ENCODE results near the gene PTAFR.

PTAFR gene

DNA sequence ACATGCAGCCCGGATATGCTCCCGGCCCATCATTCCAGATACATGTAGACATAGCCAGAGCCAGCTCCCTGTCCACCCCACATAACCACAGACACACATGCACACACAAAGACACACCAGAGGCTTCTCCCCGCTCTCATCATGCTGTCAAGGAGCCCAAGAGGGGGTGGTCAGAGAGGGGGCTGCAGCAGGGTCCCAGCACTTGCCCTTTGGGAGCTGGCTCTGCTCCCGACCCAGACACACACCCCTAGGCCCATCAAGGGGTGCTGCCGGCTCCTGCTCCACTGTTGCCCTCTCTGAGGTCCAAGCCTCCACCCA is 2.6 kb downstream of the PTAFR start:
- no peak for TF ChIP-seq EZH2phosphoT487 (conservative IDR thresholded peaks at IDR 0.05; ENCODE audit: low read length)
- TF ChIP-seq, protein P1, sequence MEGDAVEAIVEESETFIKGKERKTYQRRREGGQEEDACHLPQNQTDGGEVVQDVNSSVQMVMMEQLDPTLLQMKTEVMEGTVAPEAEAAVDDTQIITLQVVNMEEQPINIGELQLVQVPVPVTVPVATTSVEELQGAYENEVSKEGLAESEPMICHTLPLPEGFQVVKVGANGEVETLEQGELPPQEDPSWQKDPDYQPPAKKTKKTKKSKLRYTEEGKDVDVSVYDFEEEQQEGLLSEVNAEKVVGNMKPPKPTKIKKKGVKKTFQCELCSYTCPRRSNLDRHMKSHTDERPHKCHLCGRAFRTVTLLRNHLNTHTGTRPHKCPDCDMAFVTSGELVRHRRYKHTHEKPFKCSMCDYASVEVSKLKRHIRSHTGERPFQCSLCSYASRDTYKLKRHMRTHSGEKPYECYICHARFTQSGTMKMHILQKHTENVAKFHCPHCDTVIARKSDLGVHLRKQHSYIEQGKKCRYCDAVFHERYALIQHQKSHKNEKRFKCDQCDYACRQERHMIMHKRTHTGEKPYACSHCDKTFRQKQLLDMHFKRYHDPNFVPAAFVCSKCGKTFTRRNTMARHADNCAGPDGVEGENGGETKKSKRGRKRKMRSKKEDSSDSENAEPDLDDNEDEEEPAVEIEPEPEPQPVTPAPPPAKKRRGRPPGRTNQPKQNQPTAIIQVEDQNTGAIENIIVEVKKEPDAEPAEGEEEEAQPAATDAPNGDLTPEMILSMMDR (IDR thresholded peaks at IDR 0.05; ENCODE audit: insufficient read depth, low read length, poor library complexity, severe bottlenecking): no peak
- Histone ChIP-seq H3K36me3 (ENCODE audit: low read length) (0 out of 2 replicates have a peak, but pooled peaks cover 5% of the 10 kb centered on the region), H3F3A (ENCODE audit: insufficient read depth) (peaks cover 53% of the 10 kb centered on the region), H4K20me1 (ENCODE audit: low read depth, low read length) (no peaks in the 10 kb centered on the region), H3K4me3 (ENCODE audit: insufficient read depth, low read length, poor library complexity, severe bottlenecking) (peak overlapping the region; percentile 65), H3K9me2 (replicated peaks; ENCODE audit: insufficient read depth, low read length) (no peaks in the 10 kb centered on the region), H3K9ac (ENCODE audit: low read length) (peak overlapping the region; percentile 74), H3K9me3 (ENCODE audit: insufficient read depth, low read length) (no peaks in the 10 kb centered on the region), H2AFZ (ENCODE audit: low read depth, low read length, severe bottlenecking) (no peak overlapping the region), H3K4me2 (ENCODE audit: low read depth, low read length, poor library complexity, severe bottlenecking) (peak overlapping the region; percentile 90), H3K27me3 (ENCODE audit: low read length) (no peaks in the 10 kb centered on the region), H3K27ac (ENCODE audit: low read depth, low read length) (peak overlapping the region; percentile 96), H3K79me2 (ENCODE audit: insufficient read depth, low read length) (peaks cover 51% of the 10 kb centered on the region)

DNA sequence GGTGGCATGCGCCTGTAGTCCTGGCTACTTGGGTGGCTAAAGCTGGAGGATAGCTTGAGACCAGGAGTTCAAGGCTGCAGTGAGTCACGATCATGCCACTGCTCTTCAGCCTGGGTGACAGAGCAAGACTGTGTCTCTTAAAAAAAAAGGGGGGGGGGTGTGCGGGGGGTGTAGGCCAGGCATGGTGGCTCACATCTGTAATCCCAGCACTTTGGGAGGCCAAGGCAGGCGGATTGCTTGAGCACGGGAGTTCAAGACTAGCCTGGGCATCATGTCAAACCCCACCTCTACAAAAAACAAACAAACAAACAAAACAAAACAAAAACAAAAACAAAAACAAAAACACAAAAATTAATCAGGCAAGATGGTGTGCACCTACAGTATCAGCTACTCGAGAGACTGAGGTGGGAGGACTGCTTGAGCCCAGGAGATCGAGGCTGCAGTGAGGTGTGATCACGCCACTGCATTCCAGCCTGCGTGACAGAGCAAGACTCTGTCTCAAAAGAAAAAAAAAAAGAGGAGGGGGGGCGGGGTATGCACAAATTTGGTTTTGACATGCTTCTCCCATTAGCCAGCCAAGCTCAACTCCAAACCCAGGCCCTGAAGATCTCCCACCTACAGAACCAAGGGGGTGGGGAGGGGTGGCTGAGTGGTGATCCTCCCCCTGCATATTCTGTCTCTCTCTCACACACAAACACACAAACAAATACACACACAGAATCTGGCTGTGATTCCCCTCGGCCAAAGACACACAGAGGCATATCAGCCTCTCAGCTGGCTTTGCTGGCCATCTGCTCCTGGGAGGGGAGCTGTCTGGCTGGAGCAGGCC is 3.1 kb downstream of the PTAFR start:
- H3K27ac ChIP-seq (ENCODE audit: low read depth, low read length): peak overlapping the region; percentile 96
- peaks cover 57% of the 10 kb centered on the region for H3K79me2 ChIP-seq (ENCODE audit: insufficient read depth, low read length)
- H4K20me1 ChIP-seq (ENCODE audit: low read depth, low read length): no peaks in the 10 kb centered on the region
- no peaks in the 10 kb centered on the region for H3K9me2 ChIP-seq (replicated peaks; ENCODE audit: insufficient read depth, low read length)
- H3K4me3 ChIP-seq (ENCODE audit: insufficient read depth, low read length, poor library complexity, severe bottlenecking): peak overlapping the region; percentile 65
- H3K9ac ChIP-seq (ENCODE audit: low read length): peak overlapping the region; percentile 74
- H3K4me2 ChIP-seq (ENCODE audit: low read depth, low read length, poor library complexity, severe bottlenecking): peak overlapping the region; percentile 90
- no peak for TF ChIP-seq EZH2phosphoT487 (conservative IDR thresholded peaks at IDR 0.05; ENCODE audit: low read length)
- TF ChIP-seq, protein P1 (IDR thresholded peaks at IDR 0.05; ENCODE audit: insufficient read depth, low read length, poor library complexity, severe bottlenecking): no peak
- H3F3A ChIP-seq (ENCODE audit: insufficient read depth): peaks cover 53% of the 10 kb centered on the region
- no peak overlapping the region for H2AFZ ChIP-seq (ENCODE audit: low read depth, low read length, severe bottlenecking)
- H3K27me3 ChIP-seq (ENCODE audit: low read length): no peaks in the 10 kb centered on the region
- 0 out of 2 replicates have a peak, but pooled peaks cover 5% of the 10 kb centered on the region for H3K36me3 ChIP-seq (ENCODE audit: low read length)
- no peaks in the 10 kb centered on the region for H3K9me3 ChIP-seq (ENCODE audit: insufficient read depth, low read length)

DNA sequence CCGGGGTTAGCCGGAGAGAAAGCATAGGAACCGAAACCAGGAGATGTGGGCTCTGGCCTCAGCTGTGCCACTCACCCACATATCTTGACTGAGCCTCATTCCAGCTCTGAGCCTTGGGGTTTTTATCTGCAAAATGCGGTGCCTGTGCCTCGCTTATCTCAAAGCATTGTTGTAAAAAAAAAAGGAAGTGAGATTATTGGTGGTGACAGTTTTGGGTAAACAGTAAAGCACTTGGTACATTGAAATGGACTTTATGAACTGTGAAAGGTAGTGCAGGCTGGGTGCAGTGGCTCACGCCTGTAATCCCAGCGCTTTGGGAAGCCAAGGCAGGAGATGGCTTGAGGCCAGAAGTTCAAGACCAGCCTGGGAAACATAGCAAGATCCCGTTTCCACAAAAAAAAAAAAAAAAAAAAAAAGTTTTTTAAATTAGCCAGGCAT is 3.8 kb downstream of the PTAFR start:
- no peaks in the 10 kb centered on the region for H4K20me1 ChIP-seq (ENCODE audit: low read depth, low read length)
- TF ChIP-seq, protein P1 (IDR thresholded peaks at IDR 0.05; ENCODE audit: insufficient read depth, low read length, poor library complexity, severe bottlenecking): no peak
- no peak for TF ChIP-seq EZH2phosphoT487 (conservative IDR thresholded peaks at IDR 0.05; ENCODE audit: low read length)
- peak overlapping the region; percentile 74 for H3K9ac ChIP-seq (ENCODE audit: low read length)
- 0 out of 2 replicates have a peak, but pooled peaks cover 5% of the 10 kb centered on the region for H3K36me3 ChIP-seq (ENCODE audit: low read length)
- no peak overlapping the region for H2AFZ ChIP-seq (ENCODE audit: low read depth, low read length, severe bottlenecking)
- H3K27me3 ChIP-seq (ENCODE audit: low read length): no peaks in the 10 kb centered on the region
- H3F3A ChIP-seq (ENCODE audit: insufficient read depth): peaks cover 53% of the 10 kb centered on the region
- no peaks in the 10 kb centered on the region for H3K9me3 ChIP-seq (ENCODE audit: insufficient read depth, low read length)
- no peaks in the 10 kb centered on the region for H3K9me2 ChIP-seq (replicated peaks; ENCODE audit: insufficient read depth, low read length)
- H3K4me2 ChIP-seq (ENCODE audit: low read depth, low read length, poor library complexity, severe bottlenecking): peak overlapping the region; percentile 90
- no peak overlapping the region for H3K4me3 ChIP-seq (ENCODE audit: insufficient read depth, low read length, poor library complexity, severe bottlenecking)
- peak overlapping the region; percentile 96 for H3K27ac ChIP-seq (ENCODE audit: low read depth, low read length)
- H3K79me2 ChIP-seq (ENCODE audit: insufficient read depth, low read length): peaks cover 62% of the 10 kb centered on the region
